ENCODE results near the gene ITGB3BP.

Gene ITGB3BP

DNA sequence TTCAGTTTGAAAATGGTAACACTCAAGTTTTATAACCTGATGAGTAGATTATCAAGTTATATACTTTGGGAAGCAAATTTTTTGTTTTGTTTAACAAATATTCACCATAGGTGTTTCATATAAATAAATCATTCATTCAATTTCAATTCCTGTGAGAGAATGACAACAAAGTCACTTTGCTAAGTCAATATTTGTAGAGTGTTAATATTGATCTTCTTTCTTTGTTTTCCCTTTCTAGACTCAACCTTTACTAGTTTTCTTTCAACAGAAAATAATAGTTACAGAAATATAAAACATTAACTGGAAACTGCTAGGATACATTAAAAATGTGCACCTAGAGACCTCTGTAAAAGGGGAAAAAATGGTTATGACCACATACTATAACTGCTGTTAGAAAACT lies 11.4 kb upstream of the ITGB3BP start:
- H3K4me3 ChIP-seq (replicated peaks; ENCODE audit: low read depth, low read length): no peak overlapping the region
- TF ChIP-seq, protein P1, sequence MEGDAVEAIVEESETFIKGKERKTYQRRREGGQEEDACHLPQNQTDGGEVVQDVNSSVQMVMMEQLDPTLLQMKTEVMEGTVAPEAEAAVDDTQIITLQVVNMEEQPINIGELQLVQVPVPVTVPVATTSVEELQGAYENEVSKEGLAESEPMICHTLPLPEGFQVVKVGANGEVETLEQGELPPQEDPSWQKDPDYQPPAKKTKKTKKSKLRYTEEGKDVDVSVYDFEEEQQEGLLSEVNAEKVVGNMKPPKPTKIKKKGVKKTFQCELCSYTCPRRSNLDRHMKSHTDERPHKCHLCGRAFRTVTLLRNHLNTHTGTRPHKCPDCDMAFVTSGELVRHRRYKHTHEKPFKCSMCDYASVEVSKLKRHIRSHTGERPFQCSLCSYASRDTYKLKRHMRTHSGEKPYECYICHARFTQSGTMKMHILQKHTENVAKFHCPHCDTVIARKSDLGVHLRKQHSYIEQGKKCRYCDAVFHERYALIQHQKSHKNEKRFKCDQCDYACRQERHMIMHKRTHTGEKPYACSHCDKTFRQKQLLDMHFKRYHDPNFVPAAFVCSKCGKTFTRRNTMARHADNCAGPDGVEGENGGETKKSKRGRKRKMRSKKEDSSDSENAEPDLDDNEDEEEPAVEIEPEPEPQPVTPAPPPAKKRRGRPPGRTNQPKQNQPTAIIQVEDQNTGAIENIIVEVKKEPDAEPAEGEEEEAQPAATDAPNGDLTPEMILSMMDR (IDR thresholded peaks at IDR 0.05; ENCODE audit: low read length, missing control alignments): no peak
- DNase-seq (ENCODE audit: low read depth): no peak

DNA sequence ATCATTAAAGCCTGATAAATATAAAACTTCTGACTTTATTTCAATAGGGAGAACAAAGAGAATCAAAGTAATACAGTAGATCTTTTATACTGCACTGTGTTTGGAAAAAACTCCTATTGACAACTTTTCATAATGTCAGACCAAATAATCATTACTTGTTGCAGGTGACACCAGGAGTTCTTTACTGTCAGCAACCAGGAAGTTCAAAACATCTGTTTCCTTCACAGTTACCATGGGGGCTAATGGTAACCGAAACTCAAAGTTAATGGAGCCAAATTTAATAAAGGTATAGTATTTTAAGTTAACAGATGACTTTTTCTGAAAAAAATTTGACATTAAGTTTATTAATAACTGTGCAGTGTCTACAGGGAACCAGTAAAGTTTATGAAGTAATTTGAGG lies 10.9 kb upstream of the ITGB3BP start:
- TF ChIP-seq, protein P1 (IDR thresholded peaks at IDR 0.05; ENCODE audit: low read length, missing control alignments): no peak
- H3K4me3 ChIP-seq (replicated peaks; ENCODE audit: low read depth, low read length): no peak overlapping the region
- no peak for DNase-seq (ENCODE audit: low read depth)

DNA sequence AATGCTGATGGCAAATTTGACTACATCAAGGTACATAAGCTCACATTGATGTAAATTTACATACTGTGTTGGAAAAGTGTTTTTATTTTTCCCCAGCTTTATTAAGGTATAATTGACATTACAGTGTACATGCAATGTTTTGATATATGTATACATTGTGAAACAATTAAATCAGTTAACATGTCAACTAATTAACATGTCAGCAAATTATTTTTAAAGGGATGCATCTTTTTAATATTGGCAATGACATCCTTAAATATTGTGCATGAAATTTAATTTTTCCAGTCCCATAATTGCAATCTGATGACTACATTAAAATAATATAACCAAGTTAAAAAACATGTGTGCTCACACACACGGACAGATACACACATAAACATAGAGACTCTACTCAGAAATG lies 9.7 kb upstream of the ITGB3BP start:
- no peak for DNase-seq (ENCODE audit: low read depth)
- TF ChIP-seq, protein P1 (IDR thresholded peaks at IDR 0.05; ENCODE audit: low read length, missing control alignments): no peak
- no peak overlapping the region for H3K4me3 ChIP-seq (replicated peaks; ENCODE audit: low read depth, low read length)

DNA sequence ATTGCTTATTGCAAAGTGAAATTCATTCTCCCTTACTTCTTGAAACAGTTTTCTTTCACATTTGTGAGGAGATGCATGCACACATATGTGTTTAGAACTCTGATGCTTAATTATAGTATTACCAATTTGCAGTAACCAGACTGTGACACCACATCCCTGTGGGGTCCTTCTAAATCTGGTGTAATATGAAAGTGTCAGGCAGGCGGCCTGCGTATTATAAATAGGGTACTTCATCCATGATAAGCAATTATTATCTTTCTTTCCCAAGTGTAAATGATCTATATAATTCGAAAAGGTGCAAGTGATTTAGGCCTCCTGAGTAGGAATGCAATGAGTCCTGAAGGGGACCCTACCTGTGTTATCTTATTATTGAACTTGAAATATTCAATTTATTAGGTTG lies 1.2 kb upstream of the ITGB3BP start:
- peak overlapping the region; percentile 87 for H3K4me3 ChIP-seq (replicated peaks; ENCODE audit: low read depth, low read length)
- TF ChIP-seq, protein P1 (IDR thresholded peaks at IDR 0.05; ENCODE audit: low read length, missing control alignments): no peak
- DNase-seq (ENCODE audit: low read depth): no peak

DNA sequence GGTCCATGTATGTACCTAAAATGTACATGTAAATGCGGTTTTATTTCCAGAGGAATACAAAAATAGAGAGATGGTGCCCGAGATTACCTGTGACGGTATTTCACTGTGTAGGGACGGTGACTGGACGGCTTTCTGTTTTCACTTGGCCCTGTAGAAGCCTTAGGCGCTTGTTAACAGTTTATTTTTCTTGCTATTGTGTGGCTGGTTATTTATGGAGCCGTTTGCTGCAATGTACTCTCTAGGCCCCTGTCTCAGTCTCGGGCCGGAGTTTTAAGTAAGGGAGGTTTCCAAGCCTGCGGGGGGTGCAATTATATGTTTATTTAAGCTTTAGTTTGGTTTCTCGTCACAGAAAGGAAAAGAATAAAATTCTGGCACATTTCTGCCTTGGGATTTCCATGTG lies 713 bp upstream of the ITGB3BP start:
- TF ChIP-seq, protein P1 (IDR thresholded peaks at IDR 0.05; ENCODE audit: low read length, missing control alignments): no peak
- no peak for DNase-seq (ENCODE audit: low read depth)
- peak overlapping the region; percentile 87 for H3K4me3 ChIP-seq (replicated peaks; ENCODE audit: low read depth, low read length)

DNA sequence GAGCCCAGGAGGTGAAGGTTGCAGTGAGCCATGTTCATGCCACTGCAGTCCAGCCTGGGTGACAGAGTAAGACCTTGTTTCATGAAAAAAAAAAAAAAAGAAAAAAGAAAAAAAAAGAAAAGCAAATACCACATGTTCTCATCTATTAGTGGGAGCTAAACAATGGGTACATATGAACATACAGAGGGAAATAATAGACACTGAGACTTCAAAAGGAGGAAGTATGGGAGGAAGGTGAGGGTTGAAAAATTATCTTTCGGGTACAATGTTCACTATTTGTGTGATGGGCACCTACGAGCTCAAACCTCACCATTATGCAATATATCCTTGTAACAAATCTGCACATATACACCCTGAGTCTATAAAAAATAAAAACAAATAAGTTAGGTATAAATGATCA lies 6.4 kb downstream of the ITGB3BP start:
- DNase-seq (ENCODE audit: low read depth): no peak
- H3K4me3 ChIP-seq (replicated peaks; ENCODE audit: low read depth, low read length): no peak overlapping the region
- TF ChIP-seq, protein P1 (IDR thresholded peaks at IDR 0.05; ENCODE audit: low read length, missing control alignments): no peak

DNA sequence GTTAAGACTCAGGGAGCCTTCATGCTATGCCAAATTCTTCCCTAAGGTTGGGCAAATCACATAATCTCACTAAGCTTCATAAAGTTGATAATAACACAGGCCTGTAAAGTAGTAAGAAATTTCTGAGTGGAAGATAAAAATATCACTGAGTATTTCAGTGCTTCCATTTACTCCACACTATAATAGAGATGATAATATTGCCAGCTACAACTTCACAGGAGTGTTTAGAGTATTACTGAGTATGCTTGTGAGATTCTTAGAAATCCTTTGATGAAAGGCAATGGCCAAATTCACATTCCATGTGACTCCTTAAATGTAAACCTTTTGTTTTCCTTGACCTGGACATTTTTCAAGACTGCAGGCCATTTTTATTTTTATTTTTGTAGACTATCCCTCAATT lies 10.4 kb downstream of the ITGB3BP start:
- TF ChIP-seq, protein P1 (IDR thresholded peaks at IDR 0.05; ENCODE audit: low read length, missing control alignments): no peak
- H3K4me3 ChIP-seq (replicated peaks; ENCODE audit: low read depth, low read length): no peak overlapping the region
- no peak for DNase-seq (ENCODE audit: low read depth)
